ENCODE measurements around the gene GFRA3.
"Not testable (repeated sequence)": the region's sequence is repeated elsewhere in the genome, so short reads cannot be mapped to it uniquely, and the experiment has no call there.

Gene GFRA3

GRCh38 chr5:138274189-138274853, at the start of gene GFRA3:
GFRA3 (minus strand) TSS chr5:138274621; CDS start chr5:138274424, 197 bp downstream.
- DNase-seq (ENCODE audit: low spot score) = no peak

- DNase-seq (ENCODE audit: low spot score) = not testable (repeated sequence)
These were observed 43.8 kb upstream of the GFRA3 start for GRCh38 chr5:138318211-138318610.

GRCh38 chr5:138316355-138316754, 41.9 kb upstream of the GFRA3 start:
- DNase-seq (ENCODE audit: low spot score) = no peak

- DNase-seq (ENCODE audit: low spot score) = no peak
These were observed 41.4 kb upstream of the GFRA3 start for GRCh38 chr5:138315751-138316278.

GRCh38 chr5:138305797-138306196, 31.4 kb upstream of the GFRA3 start:
- DNase-seq (ENCODE audit: low spot score) = no peak

- no peak for DNase-seq (ENCODE audit: low spot score)
These were observed 29.0 kb upstream of the GFRA3 start for GRCh38 chr5:138303372-138303771.

GRCh38 chr5:138289296-138289695, 14.9 kb upstream of the GFRA3 start:
- DNase-seq (ENCODE audit: low spot score) = no peak

- DNase-seq (ENCODE audit: low spot score) = no peak
These were observed 12.8 kb upstream of the GFRA3 start for GRCh38 chr5:138287246-138287645.

GRCh38 chr5:138282920-138283742, 8.7 kb upstream of the GFRA3 start:
- DNase-seq (ENCODE audit: low spot score) = no peak

- no peak for DNase-seq (ENCODE audit: low spot score)
These were observed 6.5 kb upstream of the GFRA3 start for GRCh38 chr5:138280915-138281314.

GRCh38 chr5:138276402-138277054, 2.1 kb upstream of the GFRA3 start:
- no peak for DNase-seq (ENCODE audit: low spot score)

- no peak for DNase-seq (ENCODE audit: low spot score)
These were observed 1.5 kb upstream of the GFRA3 start for GRCh38 chr5:138275895-138276294.

GRCh38 chr5:138275379-138275782, 960 bp upstream of the GFRA3 start:
- no peak for DNase-seq (ENCODE audit: low spot score)

GRCh38 chr5:138273834-138274188, 610 bp downstream of the GFRA3 start:
- no peak for DNase-seq (ENCODE audit: low spot score)

- DNase-seq (ENCODE audit: low spot score) = no peak
These were observed 1.7 kb downstream of the GFRA3 start for GRCh38 chr5:138272681-138273080.

- DNase-seq (ENCODE audit: low spot score) = no peak
These were observed 3.1 kb downstream of the GFRA3 start for GRCh38 chr5:138271281-138271680.

- no peak for DNase-seq (ENCODE audit: low spot score)
These were observed 10.2 kb downstream of the GFRA3 start for GRCh38 chr5:138264183-138264582.

GRCh38 chr5:138263581-138263980, 10.8 kb downstream of the GFRA3 start:
- no peak for DNase-seq (ENCODE audit: low spot score)

GRCh38 chr5:138258704-138259292, 15.6 kb downstream of the GFRA3 start:
- no peak for DNase-seq (ENCODE audit: low spot score)

GRCh38 chr5:138257583-138257982, 16.8 kb downstream of the GFRA3 start:
- DNase-seq (ENCODE audit: low spot score) = no peak

- DNase-seq (ENCODE audit: low spot score) = no peak
These were observed 21.5 kb downstream of the GFRA3 start for GRCh38 chr5:138252944-138253343.

- DNase-seq (ENCODE audit: low spot score) = not testable (repeated sequence)
These were observed 26.6 kb downstream of the GFRA3 start for GRCh38 chr5:138247800-138248199.

Data from left forelimb (tissue), 1 donor.